ENCODE measurements around the gene PML. TPM values are rescaled to one million over a fixed set of nuclear protein-coding genes. Genes with fewer than 3 reads are reported as not detected.
"Not testable (repeated sequence)": the region's sequence is repeated elsewhere in the genome, so short reads cannot be mapped to it uniquely, and the experiment has no call there.

PML gene
- polyA plus RNA-seq, 1 donor (not counting 4 experiments of a cell fraction or from before 2014, with no cell fraction given): 20.5 TPM

- no peaks in the 10 kb centered on the region for H3K79me2 ChIP-seq (ENCODE audit: control insufficient read depth, insufficient read depth, low read length)
- H3K9me1 ChIP-seq (ENCODE audit: control insufficient read depth, extremely low read depth, insufficient read depth, low read length): no peaks in the 10 kb centered on the region
- H2AFZ ChIP-seq (ENCODE audit: control insufficient read depth, low read length): no peak overlapping the region
- H3K9ac ChIP-seq (ENCODE audit: control insufficient read depth, extremely low read depth, insufficient read depth, low read length): no peak overlapping the region
- H3K4me1 ChIP-seq (ENCODE audit: control insufficient read depth, extremely low read depth, insufficient read depth, low read length): no peaks in the 10 kb centered on the region
- no peaks in the 10 kb centered on the region for H3K36me3 ChIP-seq (ENCODE audit: control insufficient read depth in 2 of 2, extremely low read depth in 1 of 2, insufficient read depth in 2 of 2, low read length in 2 of 2)
- TF ChIP-seq CTCF (optimal IDR thresholded peaks at IDR 0.05 in 1 of 3, IDR thresholded peaks at IDR 0.05 in 1 of 3, conservative IDR thresholded peaks at IDR 0.05 in 1 of 3; ENCODE audit: extremely low read depth in 1 of 3, insufficient read depth in 2 of 3, low read length in 3 of 3) (no peak), EZH2 (IDR thresholded peaks at IDR 0.05; ENCODE audit: low read length) (no peak)
- no peak overlapping the region for H3K4me3 ChIP-seq (ENCODE audit: control insufficient read depth in 2 of 3, extremely low read depth in 1 of 3, insufficient read depth in 2 of 3, low read depth in 1 of 3, low read length in 3 of 3)
- dilution Hi-C loops (cut with MboI; ENCODE audit: extremely low pct_ligation_motif_present, low sequenced_read_pairs): no loop called here
- no peak overlapping the region for H3K4me2 ChIP-seq (ENCODE audit: control insufficient read depth, extremely low read depth, insufficient read depth, low read depth, low read length)
- FAIRE-seq (no peak), DNase-seq (ENCODE audit: low read depth, low spot score) (no peak)
- no peaks in the 10 kb centered on the region for H3K27me3 ChIP-seq (ENCODE audit: control insufficient read depth, extremely low read depth, insufficient read depth, low read length)
- H4K20me1 ChIP-seq (ENCODE audit: control insufficient read depth, extremely low read depth, insufficient read depth, low read length): no peaks in the 10 kb centered on the region
- peaks cover 2% of the 10 kb centered on the region for H3K9me3 ChIP-seq (ENCODE audit: control insufficient read depth, low read depth, low read length)
- H3K27ac ChIP-seq (ENCODE audit: control insufficient read depth, insufficient read depth, low read length): no peak overlapping the region
Measured at GRCh38 chr15:74062671-74063070, 68.2 kb downstream of the PML start.

GRCh38 chr15:74063425-74064146, 69.1 kb downstream of the PML start:
- H3K79me2 ChIP-seq (ENCODE audit: control insufficient read depth, insufficient read depth, low read length); H3K27me3 ChIP-seq (ENCODE audit: control insufficient read depth, extremely low read depth, insufficient read depth, low read length); H3K27ac ChIP-seq (ENCODE audit: control insufficient read depth, insufficient read depth, low read length); H3K9ac ChIP-seq (ENCODE audit: control insufficient read depth, extremely low read depth, insufficient read depth, low read length); DNase-seq (ENCODE audit: low read depth, low spot score); H3K4me3 ChIP-seq (ENCODE audit: control insufficient read depth in 2 of 3, extremely low read depth in 1 of 3, insufficient read depth in 2 of 3, low read depth in 1 of 3, low read length in 3 of 3); dilution Hi-C loops (cut with MboI; ENCODE audit: extremely low pct_ligation_motif_present, low sequenced_read_pairs); H3K36me3 ChIP-seq (ENCODE audit: control insufficient read depth in 2 of 2, extremely low read depth in 1 of 2, insufficient read depth in 2 of 2, low read length in 2 of 2); H2AFZ ChIP-seq (ENCODE audit: control insufficient read depth, low read length); H3K4me1 ChIP-seq (ENCODE audit: control insufficient read depth, extremely low read depth, insufficient read depth, low read length); H3K9me3 ChIP-seq (ENCODE audit: control insufficient read depth, low read depth, low read length); H3K9me1 ChIP-seq (ENCODE audit: control insufficient read depth, extremely low read depth, insufficient read depth, low read length); H3K4me2 ChIP-seq (ENCODE audit: control insufficient read depth, extremely low read depth, insufficient read depth, low read depth, low read length); FAIRE-seq; H4K20me1 ChIP-seq (ENCODE audit: control insufficient read depth, extremely low read depth, insufficient read depth, low read length): not testable (repeated sequence)

- H3K36me3 ChIP-seq (ENCODE audit: control insufficient read depth in 2 of 2, extremely low read depth in 1 of 2, insufficient read depth in 2 of 2, low read length in 2 of 2); H3K4me3 ChIP-seq (ENCODE audit: control insufficient read depth in 2 of 3, extremely low read depth in 1 of 3, insufficient read depth in 2 of 3, low read depth in 1 of 3, low read length in 3 of 3); H3K9me3 ChIP-seq (ENCODE audit: control insufficient read depth, low read depth, low read length); FAIRE-seq; dilution Hi-C loops (cut with MboI; ENCODE audit: extremely low pct_ligation_motif_present, low sequenced_read_pairs); H2AFZ ChIP-seq (ENCODE audit: control insufficient read depth, low read length); DNase-seq (ENCODE audit: low read depth, low spot score); H4K20me1 ChIP-seq (ENCODE audit: control insufficient read depth, extremely low read depth, insufficient read depth, low read length); H3K79me2 ChIP-seq (ENCODE audit: control insufficient read depth, insufficient read depth, low read length); H3K27me3 ChIP-seq (ENCODE audit: control insufficient read depth, extremely low read depth, insufficient read depth, low read length); H3K9me1 ChIP-seq (ENCODE audit: control insufficient read depth, extremely low read depth, insufficient read depth, low read length); H3K4me2 ChIP-seq (ENCODE audit: control insufficient read depth, extremely low read depth, insufficient read depth, low read depth, low read length); H3K9ac ChIP-seq (ENCODE audit: control insufficient read depth, extremely low read depth, insufficient read depth, low read length); H3K4me1 ChIP-seq (ENCODE audit: control insufficient read depth, extremely low read depth, insufficient read depth, low read length); H3K27ac ChIP-seq (ENCODE audit: control insufficient read depth, insufficient read depth, low read length): not testable (repeated sequence)
Measured at GRCh38 chr15:74064183-74064582, 69.7 kb downstream of the PML start.

- FAIRE-seq; H3K79me2 ChIP-seq (ENCODE audit: control insufficient read depth, insufficient read depth, low read length); H3K4me1 ChIP-seq (ENCODE audit: control insufficient read depth, extremely low read depth, insufficient read depth, low read length); H3K36me3 ChIP-seq (ENCODE audit: control insufficient read depth in 2 of 2, extremely low read depth in 1 of 2, insufficient read depth in 2 of 2, low read length in 2 of 2); H3K27me3 ChIP-seq (ENCODE audit: control insufficient read depth, extremely low read depth, insufficient read depth, low read length); DNase-seq (ENCODE audit: low read depth, low spot score); H3K4me2 ChIP-seq (ENCODE audit: control insufficient read depth, extremely low read depth, insufficient read depth, low read depth, low read length); dilution Hi-C loops (cut with MboI; ENCODE audit: extremely low pct_ligation_motif_present, low sequenced_read_pairs); H3K9ac ChIP-seq (ENCODE audit: control insufficient read depth, extremely low read depth, insufficient read depth, low read length); H4K20me1 ChIP-seq (ENCODE audit: control insufficient read depth, extremely low read depth, insufficient read depth, low read length); H3K4me3 ChIP-seq (ENCODE audit: control insufficient read depth in 2 of 3, extremely low read depth in 1 of 3, insufficient read depth in 2 of 3, low read depth in 1 of 3, low read length in 3 of 3); H3K27ac ChIP-seq (ENCODE audit: control insufficient read depth, insufficient read depth, low read length); H2AFZ ChIP-seq (ENCODE audit: control insufficient read depth, low read length); H3K9me1 ChIP-seq (ENCODE audit: control insufficient read depth, extremely low read depth, insufficient read depth, low read length); H3K9me3 ChIP-seq (ENCODE audit: control insufficient read depth, low read depth, low read length): not testable (repeated sequence)
Measured at GRCh38 chr15:74064822-74065221, 70.3 kb downstream of the PML start.

All from keratinocyte (primary cell).